Measurements from ENCODE around the gene CLRN2. TPM values are rescaled to one million over a fixed set of nuclear protein-coding genes. Genes with fewer than 3 reads are reported as not detected.
A peak's percentile ranks its signal among the peaks of the same experiment; 100 is the strongest.
"Not testable (repeated sequence)": the region's sequence is repeated elsewhere in the genome, so short reads cannot be mapped to it uniquely, and the experiment has no call there.

The CLRN2 gene
- total RNA-seq, 1 donor from 2014 or later: not detected

DNA sequence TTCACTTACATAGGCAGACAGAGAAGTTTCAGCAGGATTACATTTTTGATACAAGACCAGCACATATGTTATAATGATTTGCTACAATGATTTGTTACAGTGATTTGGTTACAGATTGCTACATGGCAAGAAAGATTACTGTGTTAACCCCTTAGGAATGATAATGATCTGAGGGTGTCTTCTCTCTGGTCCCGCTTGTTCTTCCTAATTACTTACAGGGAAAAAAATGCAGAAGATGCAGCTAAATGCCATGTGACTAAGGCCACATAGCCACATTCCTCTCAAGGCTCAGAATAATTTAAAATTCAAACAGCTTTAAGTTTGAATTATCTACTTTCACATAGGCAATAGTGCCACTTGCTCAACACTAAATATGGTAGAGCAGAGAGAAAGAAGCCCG, 52.3 kb downstream of the CLRN2 start:
- FAIRE-seq (peak; percentile 41), DNase-seq (ENCODE audit: low read depth) (no peak)
- Histone ChIP-seq H3K4me2 (ENCODE audit: low read length) (no peak overlapping the region), H3K27me3 (ENCODE audit: insufficient read depth, low read length) (no peaks in the 10 kb centered on the region), H3K9ac (ENCODE audit: low read length) (no peak overlapping the region), H4K20me1 (ENCODE audit: insufficient read depth, low read length) (no peaks in the 10 kb centered on the region), H3K27ac (ENCODE audit: low read depth, low read length) (no peak overlapping the region), H3K79me2 (ENCODE audit: insufficient read depth, low read length) (no peaks in the 10 kb centered on the region), H3K4me1 (ENCODE audit: insufficient read depth, low read length) (no peaks in the 10 kb centered on the region), H3K9me3 (ENCODE audit: insufficient read depth, low read depth, low read length) (no peaks in the 10 kb centered on the region), H3K4me3 (ENCODE audit: insufficient read depth, low read depth, low read length) (no peak overlapping the region), H3K36me3 (ENCODE audit: insufficient read depth, low read length) (no peaks in the 10 kb centered on the region), H2AFZ (ENCODE audit: low read depth, low read length) (no peak overlapping the region)
- no peak overlapping the region for H3K27ac Mint-ChIP-seq (ENCODE audit: unreplicated experiment)
- TF ChIP-seq EZH2 (IDR thresholded peaks at IDR 0.05; ENCODE audit: insufficient read depth, low read length): no peak
- TF ChIP-seq, protein P1, sequence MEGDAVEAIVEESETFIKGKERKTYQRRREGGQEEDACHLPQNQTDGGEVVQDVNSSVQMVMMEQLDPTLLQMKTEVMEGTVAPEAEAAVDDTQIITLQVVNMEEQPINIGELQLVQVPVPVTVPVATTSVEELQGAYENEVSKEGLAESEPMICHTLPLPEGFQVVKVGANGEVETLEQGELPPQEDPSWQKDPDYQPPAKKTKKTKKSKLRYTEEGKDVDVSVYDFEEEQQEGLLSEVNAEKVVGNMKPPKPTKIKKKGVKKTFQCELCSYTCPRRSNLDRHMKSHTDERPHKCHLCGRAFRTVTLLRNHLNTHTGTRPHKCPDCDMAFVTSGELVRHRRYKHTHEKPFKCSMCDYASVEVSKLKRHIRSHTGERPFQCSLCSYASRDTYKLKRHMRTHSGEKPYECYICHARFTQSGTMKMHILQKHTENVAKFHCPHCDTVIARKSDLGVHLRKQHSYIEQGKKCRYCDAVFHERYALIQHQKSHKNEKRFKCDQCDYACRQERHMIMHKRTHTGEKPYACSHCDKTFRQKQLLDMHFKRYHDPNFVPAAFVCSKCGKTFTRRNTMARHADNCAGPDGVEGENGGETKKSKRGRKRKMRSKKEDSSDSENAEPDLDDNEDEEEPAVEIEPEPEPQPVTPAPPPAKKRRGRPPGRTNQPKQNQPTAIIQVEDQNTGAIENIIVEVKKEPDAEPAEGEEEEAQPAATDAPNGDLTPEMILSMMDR (IDR thresholded peaks at IDR 0.05; ENCODE audit: insufficient read depth, low read depth, low read length): no peak
- H3K36me3 Mint-ChIP-seq (ENCODE audit: low read depth, unreplicated experiment): no peaks in the 10 kb centered on the region
- no peaks in the 10 kb centered on the region for H3K27me3 Mint-ChIP-seq (ENCODE audit: low read depth, unreplicated experiment)
- H3K9me3 Mint-ChIP-seq (ENCODE audit: unreplicated experiment): no peaks in the 10 kb centered on the region
- H3K4me1 Mint-ChIP-seq (ENCODE audit: low read depth, unreplicated experiment): peaks cover 9% of the 10 kb centered on the region
- H3K4me3 Mint-ChIP-seq (ENCODE audit: unreplicated experiment): no peak overlapping the region

DNA sequence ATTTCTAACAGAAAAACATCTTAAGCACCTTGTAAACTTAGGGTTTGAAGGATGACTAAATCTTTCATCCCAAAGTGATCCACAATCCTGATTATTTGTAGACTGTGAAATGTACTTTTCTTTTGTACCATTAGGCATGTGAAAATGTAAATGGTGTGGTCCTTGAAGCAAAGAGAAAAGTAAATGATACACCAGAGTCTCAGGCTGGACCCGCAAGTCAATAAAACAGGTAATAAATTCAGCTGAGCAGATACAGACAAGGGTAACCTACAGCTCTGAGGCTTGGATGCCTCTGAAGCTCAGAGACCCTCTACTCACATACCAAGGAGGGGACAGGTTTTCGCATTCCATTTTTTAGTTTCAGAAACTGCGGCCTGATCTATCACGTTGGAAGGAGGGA, 59.2 kb downstream of the CLRN2 start:
- no peak for FAIRE-seq
- no peak for DNase-seq (ENCODE audit: low read depth)
- H3K79me2 ChIP-seq (ENCODE audit: insufficient read depth, low read length): peaks cover 14% of the 10 kb centered on the region
- H3K27ac Mint-ChIP-seq (ENCODE audit: unreplicated experiment): no peak overlapping the region
- TF ChIP-seq, protein P1 (IDR thresholded peaks at IDR 0.05; ENCODE audit: insufficient read depth, low read depth, low read length): no peak
- no peak for TF ChIP-seq EZH2 (IDR thresholded peaks at IDR 0.05; ENCODE audit: insufficient read depth, low read length)
- no peak overlapping the region for H2AFZ ChIP-seq (ENCODE audit: low read depth, low read length)
- H3K36me3 Mint-ChIP-seq (ENCODE audit: low read depth, unreplicated experiment): no peaks in the 10 kb centered on the region
- H3K9ac ChIP-seq (ENCODE audit: low read length): no peak overlapping the region
- no peaks in the 10 kb centered on the region for H3K9me3 Mint-ChIP-seq (ENCODE audit: unreplicated experiment)
- H3K27me3 ChIP-seq (ENCODE audit: insufficient read depth, low read length): no peaks in the 10 kb centered on the region
- H4K20me1 ChIP-seq (ENCODE audit: insufficient read depth, low read length): peaks cover 11% of the 10 kb centered on the region
- no peak overlapping the region for H3K4me2 ChIP-seq (ENCODE audit: low read length)
- no peaks in the 10 kb centered on the region for H3K27me3 Mint-ChIP-seq (ENCODE audit: low read depth, unreplicated experiment)
- H3K36me3 ChIP-seq (ENCODE audit: insufficient read depth, low read length): no peaks in the 10 kb centered on the region
- H3K4me3 Mint-ChIP-seq (ENCODE audit: unreplicated experiment): no peak overlapping the region
- H3K9me3 ChIP-seq (ENCODE audit: insufficient read depth, low read depth, low read length): no peaks in the 10 kb centered on the region
- H3K27ac ChIP-seq (ENCODE audit: low read depth, low read length): no peak overlapping the region
- H3K4me1 ChIP-seq (ENCODE audit: insufficient read depth, low read length): peaks cover 6% of the 10 kb centered on the region
- H3K4me3 ChIP-seq (ENCODE audit: insufficient read depth, low read depth, low read length): no peak overlapping the region
- peaks cover 10% of the 10 kb centered on the region for H3K4me1 Mint-ChIP-seq (ENCODE audit: low read depth, unreplicated experiment)

DNA sequence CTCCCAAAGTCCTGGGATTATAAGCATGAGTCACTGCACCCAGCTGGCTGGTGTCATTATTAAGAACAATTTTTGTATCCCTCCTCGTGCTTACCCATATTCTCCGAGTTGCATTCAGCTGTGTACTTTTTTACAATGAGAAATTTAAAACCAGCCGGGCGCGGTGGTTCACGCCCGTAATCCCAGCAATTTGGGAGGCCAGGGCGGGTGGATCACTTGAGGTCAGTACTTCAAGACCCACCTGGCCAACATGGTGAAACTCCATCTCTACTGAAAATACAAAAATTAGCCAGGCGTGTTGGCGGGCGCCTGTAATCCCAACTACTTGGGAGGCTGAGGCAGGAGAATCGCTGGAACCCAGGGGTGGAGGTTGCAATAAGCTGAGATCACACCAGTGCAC, 60.2 kb downstream of the CLRN2 start:
- not testable (repeated sequence) for H3K4me1 ChIP-seq (ENCODE audit: insufficient read depth, low read length); H3K9ac ChIP-seq (ENCODE audit: low read length); H3K4me2 ChIP-seq (ENCODE audit: low read length); H3K27ac Mint-ChIP-seq (ENCODE audit: unreplicated experiment); H3K4me3 ChIP-seq (ENCODE audit: insufficient read depth, low read depth, low read length); FAIRE-seq; H3K36me3 ChIP-seq (ENCODE audit: insufficient read depth, low read length); H3K36me3 Mint-ChIP-seq (ENCODE audit: low read depth, unreplicated experiment); H2AFZ ChIP-seq (ENCODE audit: low read depth, low read length); H3K27me3 ChIP-seq (ENCODE audit: insufficient read depth, low read length); H3K4me3 Mint-ChIP-seq (ENCODE audit: unreplicated experiment); H3K27ac ChIP-seq (ENCODE audit: low read depth, low read length); H3K27me3 Mint-ChIP-seq (ENCODE audit: low read depth, unreplicated experiment); DNase-seq (ENCODE audit: low read depth); H3K9me3 Mint-ChIP-seq (ENCODE audit: unreplicated experiment); H3K9me3 ChIP-seq (ENCODE audit: insufficient read depth, low read depth, low read length)
- peaks cover 19% of the 10 kb centered on the region for H3K79me2 ChIP-seq (ENCODE audit: insufficient read depth, low read length)
- peaks cover 16% of the 10 kb centered on the region for H4K20me1 ChIP-seq (ENCODE audit: insufficient read depth, low read length)
- H3K4me1 Mint-ChIP-seq (ENCODE audit: low read depth, unreplicated experiment): peaks cover 15% of the 10 kb centered on the region

Other genes starting within 250 kb of the CLRN2 start
- 49.8 and 53.6 TPM in 2 replicates for gene QDPR, start 3.1 kb upstream of the CLRN2 start, total RNA-seq
- gene LAP3, start 62.0 kb downstream of the CLRN2 start, total RNA-seq: 163 and 176 TPM in 2 replicates
- gene MED28, start 99.5 kb downstream of the CLRN2 start, total RNA-seq: 42.6 and 43.6 TPM in 2 replicates